ENCODE results near the gene MSX2.

MSX2 gene

DNA sequence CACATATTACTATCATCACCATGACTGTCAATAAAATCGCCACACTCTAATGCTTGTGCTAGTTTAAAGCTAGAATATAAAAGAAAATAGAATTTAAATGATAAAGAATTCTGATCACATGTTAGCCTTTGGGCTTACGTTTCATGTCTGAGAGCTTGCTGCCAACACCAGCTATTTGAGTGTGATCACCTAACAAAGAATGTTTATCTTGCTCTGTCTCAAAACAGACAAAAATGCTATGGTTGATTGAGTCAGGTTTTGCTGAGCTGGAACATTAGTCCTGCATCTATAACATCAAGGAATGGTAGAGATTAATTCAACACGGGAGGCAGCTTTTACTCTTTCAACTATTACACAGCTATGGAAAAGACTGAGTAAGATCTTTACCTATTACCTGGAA is 50.7 kb downstream of the MSX2 start:
- no peak for TF ChIP-seq JUND (IDR thresholded peaks at IDR 0.05; ENCODE audit: low read depth)
- in situ Hi-C loops (cut with HindIII; ENCODE audit: low pct_unique_long_range_greater_than_20kb, low sequenced_read_pairs) = no loop called here
- DNase-seq (ENCODE audit: low read depth in 1 of 2, low spot score in 1 of 2) = no peak

DNA sequence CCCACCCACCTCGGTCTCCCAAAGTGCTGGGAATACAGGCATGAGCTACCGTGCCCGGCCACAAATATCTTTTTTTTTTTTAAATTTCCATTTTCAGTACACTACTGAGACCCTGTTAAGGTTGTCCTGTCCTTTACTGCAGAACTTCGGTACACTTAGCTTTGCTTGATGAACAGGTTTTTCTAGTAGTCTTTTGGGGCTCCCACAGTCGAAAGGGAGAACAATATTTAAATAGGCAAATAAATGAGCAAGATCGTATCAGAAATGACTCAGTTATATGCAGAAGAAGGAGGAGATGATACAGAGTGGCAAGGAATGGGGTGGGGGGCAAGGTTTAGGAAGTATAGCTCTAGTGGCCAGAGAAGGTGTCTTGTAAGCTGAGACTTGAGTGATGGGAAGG is 52.7 kb downstream of the MSX2 start:
- TF ChIP-seq JUND (IDR thresholded peaks at IDR 0.05; ENCODE audit: low read depth) = no peak
- in situ Hi-C loops (cut with HindIII; ENCODE audit: low pct_unique_long_range_greater_than_20kb, low sequenced_read_pairs) = no loop called here
- peak in 1 of 2 experiments; percentile 68 for DNase-seq (ENCODE audit: low read depth in 1 of 2, low spot score in 1 of 2)

DNA sequence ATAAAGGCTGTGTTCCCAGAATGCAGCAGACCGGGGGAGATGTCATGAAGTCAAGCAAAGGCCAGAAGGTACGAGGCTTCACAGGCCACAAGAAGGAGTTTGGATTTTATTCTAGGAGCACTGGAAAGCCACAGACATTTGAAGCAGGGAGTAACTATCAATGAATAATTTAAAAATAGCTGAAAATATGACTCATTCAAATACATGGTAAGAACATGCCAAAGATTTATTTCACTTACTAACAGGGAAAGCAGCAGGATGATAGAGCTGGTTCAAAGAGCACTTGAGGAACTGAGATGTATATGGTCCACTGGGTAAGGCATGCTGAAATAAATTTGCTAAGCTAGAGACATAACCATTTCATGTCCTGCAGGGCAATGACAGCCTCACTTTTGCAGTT is 53.2 kb downstream of the MSX2 start:
- no peak for DNase-seq (ENCODE audit: low read depth in 1 of 2, low spot score in 1 of 2)
- in situ Hi-C loops (cut with HindIII; ENCODE audit: low pct_unique_long_range_greater_than_20kb, low sequenced_read_pairs) = no loop called here
- TF ChIP-seq JUND (IDR thresholded peaks at IDR 0.05; ENCODE audit: low read depth) = no peak
